HG03039 (cell line): Measurements from ENCODE around the gene PRKG1.
"Not testable (repeated sequence)": the region's sequence is repeated elsewhere in the genome, so short reads cannot be mapped to it uniquely, and the experiment has no call there.

Experiments used
- ATAC-seq: cut with Tn5 transposase; IDR thresholded peaks from one replicate; pipeline ENCODE4 v1.9.1; 2021; ENCODE audit warnings: mild to moderate bottlenecking, moderate library complexity; ENCODE audit not compliant: unreplicated experiment

Gene PRKG1

DNA sequence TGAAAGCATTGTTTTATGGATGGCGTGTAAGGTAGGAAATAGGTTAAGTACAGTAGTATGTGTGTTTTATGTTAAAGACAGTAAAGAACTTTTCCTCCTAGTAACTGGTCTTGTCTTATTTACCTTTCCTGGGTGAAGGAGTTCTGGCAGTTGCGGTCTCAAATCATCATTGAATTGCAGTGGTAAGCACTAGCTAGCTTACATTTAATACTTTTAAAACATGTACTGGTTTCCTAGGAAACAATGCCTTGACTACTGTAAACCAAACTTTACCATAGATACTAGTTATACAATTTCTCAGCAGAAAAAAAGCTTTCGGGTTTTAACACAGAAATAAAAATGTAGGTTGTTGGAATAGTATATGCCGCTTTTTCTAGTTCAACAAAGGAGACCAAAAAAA, 37.7 kb downstream of the PRKG1 start:
- no peak for ATAC-seq

DNA sequence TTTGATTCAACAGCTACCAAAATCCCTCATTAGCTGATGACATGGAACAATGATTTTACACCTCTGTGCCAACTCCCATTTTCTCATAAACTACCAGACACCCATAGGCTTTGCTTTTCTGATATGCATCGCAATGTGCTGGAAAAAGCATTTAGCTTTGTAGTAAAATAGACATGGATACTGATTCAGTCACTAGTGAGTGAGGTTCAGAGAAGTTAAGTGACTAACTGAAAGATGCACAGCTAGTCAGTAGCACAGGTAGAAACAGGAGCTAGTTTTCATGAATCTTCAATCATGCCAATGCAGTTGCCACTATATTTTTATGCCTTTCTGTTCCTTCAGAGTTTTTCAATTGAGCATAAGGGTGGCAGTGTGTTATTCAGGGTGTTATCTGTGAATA, 38.7 kb downstream of the PRKG1 start:
- ATAC-seq = no peak

DNA sequence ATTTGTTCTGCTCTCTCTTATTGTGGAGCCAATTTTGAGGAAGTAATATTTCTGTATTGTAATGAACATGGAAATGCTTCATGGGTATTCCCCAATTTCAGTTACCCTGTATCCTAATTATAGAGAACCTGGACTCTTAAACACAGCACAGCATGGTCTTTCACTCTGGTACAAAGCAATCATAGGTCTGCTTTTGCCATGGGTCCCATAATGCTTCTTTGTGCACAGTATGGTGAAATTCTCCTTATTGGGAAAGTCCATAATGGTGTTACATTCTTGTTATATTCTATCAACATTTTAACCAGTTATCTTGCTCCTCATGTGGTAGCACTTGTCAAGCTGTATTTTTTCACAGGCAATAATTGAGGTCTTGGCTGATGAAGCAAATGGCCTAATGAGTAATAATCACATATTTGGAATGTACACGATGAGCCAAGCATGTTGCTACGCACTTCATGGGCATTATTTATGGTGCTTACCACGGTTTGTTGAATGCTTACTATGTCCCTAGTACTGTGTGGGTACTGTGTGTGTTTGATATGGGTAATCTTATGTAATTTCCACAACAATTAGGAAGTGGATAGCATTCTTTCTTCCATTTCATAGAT, 42.9 kb downstream of the PRKG1 start:
- no peak for ATAC-seq

DNA sequence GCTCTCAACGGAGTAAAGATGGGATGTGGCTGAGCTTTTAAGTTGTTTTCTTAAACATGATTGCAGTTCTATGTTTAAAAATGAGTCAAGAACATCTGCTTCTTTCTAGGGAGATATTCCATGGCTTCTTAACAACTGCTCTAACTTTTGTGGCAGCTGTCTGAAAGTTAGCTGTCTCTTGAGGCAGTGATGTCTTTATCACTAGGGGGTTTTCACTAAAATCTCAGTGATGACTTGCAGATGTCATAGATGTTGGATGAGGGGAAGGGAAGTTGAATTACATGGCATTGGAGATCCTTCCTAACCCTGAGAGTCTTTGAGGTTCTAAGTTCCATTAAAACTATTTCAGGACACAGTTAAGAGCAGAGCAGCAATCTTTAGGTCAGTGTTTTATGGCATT, 43.5 kb downstream of the PRKG1 start:
- ATAC-seq = no peak

DNA sequence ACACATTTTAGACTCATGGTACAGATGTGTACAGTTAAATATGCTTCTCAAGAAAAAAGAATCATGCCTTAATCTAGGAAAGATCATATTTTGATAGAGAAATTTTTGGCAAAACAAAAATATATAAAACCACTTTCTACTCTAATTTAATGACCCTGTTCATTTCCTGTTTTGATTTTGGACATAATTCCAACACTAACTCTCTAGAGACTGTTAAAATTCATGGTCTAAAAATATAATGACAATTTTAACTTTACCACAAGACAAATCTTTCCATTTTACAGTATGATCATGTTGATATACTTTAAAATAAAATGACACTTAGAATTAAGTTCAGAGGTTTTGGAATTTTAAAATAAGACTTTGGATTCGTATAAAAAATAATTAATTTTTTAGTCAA, 45.2 kb downstream of the PRKG1 start:
- ATAC-seq = no peak

DNA sequence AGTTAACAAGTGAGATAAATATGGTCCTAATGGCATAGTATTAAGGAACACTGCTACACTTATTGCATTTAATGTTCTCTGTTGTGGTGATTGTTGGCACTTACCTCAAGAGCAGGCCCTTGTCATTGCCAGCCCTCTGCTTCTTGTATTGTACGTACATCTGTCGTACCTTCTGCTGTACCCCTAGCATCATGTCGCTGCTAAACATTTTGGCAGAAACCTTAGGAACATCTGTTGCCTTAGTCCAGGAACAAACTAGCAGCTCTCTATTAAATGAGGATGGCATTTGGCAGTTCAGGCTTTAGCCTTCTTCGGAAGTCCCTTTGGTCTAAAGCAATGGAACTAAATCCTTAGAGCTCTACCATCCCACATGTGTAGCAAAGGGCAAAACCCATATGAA, 47.6 kb downstream of the PRKG1 start:
- ATAC-seq = no peak

DNA sequence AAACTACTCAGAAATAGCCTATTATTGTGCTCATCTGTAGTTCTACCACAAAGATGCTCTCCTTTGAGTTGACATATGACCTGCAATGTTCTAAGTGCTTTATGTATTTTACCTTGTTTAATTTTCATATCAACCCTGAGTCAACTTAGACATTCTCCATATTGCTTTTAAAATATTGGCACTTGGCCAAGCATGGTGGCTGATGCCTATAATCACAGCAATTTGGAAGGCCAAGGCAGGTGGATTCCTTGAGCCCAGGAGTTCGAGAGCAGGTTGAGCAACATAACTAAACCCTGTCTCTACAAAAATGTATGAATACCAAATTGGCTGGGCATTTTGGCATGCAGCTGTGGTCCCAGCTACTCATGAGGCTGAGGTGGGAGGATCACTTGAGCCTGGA, 50.6 kb downstream of the PRKG1 start:
- ATAC-seq = no peak

DNA sequence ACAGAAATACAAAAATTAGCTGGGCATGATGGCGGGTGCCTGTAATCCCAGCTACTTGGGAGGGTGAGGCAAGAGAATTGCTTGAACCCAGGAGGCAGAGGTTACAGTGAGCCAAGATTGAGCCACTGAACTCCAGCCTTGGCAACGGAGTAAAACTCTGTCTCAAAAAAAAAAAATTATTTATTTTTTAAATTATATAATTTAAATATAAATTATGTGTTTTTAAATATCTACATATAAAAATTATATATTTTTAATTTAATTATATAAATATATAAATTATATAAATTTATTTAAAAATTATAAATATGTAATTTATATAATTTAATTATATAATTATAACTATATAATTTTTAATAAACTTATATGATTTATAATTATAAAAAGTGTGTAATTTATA, 51.2 kb downstream of the PRKG1 start:
- no peak for ATAC-seq

DNA sequence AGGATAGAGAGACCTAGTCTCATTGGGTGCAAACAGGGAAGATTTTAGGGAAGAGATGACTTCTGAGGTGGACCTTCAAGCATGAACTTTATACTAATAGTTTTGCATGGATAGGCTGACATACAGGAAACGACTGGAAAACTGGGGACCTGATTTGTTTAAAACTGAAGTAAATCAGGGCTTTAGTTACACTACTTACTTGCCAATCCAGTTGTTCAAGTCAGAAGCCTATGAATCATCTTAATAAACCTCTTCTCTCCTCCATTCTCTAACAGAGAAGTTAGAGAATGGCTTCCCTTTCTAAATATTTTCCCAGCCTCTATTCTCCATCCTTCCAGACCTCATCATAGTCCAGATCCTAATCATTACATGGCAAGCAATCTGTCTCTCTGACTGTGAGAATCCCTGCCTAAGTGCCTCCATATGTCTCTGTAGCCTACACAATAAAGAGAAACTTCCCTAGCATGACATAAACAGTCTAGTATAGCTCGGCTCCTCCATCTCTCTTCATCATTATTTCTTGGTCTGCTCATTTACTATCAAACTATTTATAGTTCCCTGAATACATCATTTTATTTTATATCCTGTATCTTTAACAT, 55.8 kb downstream of the PRKG1 start:
- ATAC-seq = no peak

DNA sequence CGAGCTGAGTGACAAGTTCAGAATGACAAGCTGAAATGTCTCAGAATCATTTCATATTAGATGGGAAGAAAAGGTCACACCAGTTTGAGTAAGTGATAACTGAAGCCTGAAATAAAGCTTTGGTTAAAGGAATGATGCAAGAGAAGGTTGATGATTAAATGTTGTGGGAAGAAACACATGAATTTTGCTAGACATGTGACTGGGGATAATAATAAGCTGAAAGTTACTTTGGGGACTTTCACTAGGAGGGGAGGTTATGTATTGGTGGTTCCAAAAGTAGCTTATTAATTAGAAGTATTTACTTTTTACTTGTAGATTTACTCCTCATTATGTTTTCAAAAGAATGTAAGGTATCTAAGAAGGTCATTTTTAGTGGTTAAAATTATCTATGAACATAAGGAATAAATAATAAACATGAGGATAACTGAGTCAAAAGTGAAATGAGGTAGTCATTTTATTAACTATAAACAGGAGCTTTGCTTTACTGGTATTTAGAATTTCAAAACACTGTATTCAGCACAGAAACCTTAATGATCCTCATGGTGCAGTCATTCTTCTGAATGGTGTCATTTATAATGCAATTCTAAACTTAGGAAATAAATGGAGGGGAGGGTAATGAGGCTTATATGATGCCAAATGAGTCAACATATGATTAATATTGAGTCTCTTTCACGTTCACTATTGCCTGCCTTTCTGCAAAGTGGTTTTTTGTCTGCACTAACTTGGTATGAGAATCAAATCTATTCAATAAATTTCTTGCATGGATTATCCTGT, 63.7 kb downstream of the PRKG1 start:
- no peak for ATAC-seq

DNA sequence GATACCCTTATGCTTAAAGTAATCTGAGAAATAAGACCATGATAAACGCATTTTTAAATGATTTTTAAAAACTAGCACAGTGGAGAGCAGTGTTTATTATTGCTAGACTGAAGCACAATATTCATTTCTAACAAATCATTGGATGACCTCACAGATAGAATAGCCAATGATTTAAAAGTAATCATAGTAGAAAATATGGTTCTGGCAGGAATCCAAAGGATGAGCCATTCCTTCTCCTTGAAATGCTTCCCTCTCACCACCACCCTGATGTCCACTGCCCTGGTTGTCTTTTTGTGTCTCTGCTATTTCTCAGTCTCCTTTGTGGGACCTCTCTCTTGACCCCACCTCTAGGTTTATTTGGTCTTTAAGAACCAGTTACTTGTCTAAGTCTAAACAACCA, 64.9 kb downstream of the PRKG1 start:
- no peak for ATAC-seq

DNA sequence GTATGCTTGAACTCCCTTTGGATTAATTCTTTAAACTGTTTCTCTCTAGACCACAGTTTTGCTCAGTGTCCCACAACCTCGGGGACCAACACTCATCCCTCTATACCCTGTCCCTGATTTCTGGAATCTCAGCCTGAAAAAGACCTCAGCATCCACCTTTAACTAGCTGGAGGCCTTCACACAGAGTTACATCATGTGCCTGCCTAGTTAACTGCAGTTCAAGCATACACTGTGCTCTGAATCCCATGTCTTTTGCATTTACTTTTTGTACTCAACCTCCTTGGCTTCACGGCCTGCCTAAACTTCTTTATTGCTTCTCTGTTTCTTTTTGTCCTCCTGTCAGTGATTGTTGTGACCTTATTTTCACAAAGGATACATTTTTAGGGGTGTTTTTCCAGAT, 66.7 kb downstream of the PRKG1 start:
- no peak for ATAC-seq

DNA sequence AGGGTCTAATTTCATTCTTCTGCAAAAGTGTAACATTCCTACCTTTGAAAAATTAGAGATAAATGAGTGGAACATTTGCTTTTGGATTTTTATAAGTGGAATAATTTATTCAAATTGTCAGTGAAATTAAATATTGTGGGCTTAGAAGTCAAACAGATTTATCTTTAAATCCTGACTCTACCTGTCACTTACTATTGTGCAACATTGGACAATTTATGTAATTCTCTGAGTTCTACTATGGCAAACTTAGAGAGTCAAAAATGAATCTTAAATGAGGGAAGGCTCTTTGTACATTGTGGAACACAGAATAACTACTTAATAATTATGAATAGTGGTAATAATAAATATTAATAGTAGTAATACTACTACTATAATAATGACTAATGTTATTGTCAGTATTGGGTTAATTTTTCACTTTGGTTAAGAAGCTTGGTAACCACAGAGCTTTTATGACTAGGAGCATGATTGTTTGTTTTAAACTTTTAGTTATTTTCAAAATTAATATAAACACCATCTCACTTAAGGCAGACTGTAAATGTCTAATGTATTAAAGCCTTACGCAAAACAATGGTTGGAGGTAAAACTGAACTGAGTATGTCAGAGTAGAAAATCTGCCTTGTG, 70.0 kb downstream of the PRKG1 start:
- no peak for ATAC-seq

DNA sequence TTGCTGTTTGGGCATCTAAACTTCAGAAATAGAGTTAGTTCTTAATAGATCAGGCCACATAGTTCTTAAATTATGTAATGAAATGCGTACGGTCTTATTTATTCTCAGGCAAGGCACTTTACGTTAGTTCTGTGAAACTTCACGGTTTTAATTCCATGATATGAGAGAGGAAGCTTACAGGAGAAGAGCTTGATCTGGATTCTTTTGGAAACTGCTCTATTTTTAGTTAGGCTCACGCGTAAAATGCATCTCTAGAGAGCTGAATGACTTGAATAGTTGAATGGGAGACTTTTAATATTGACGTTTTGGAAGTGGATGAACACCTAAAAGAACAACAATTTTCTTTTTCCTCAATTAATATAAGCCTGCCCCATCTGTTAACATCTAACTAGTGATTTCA, 71.1 kb downstream of the PRKG1 start:
- no peak for ATAC-seq

DNA sequence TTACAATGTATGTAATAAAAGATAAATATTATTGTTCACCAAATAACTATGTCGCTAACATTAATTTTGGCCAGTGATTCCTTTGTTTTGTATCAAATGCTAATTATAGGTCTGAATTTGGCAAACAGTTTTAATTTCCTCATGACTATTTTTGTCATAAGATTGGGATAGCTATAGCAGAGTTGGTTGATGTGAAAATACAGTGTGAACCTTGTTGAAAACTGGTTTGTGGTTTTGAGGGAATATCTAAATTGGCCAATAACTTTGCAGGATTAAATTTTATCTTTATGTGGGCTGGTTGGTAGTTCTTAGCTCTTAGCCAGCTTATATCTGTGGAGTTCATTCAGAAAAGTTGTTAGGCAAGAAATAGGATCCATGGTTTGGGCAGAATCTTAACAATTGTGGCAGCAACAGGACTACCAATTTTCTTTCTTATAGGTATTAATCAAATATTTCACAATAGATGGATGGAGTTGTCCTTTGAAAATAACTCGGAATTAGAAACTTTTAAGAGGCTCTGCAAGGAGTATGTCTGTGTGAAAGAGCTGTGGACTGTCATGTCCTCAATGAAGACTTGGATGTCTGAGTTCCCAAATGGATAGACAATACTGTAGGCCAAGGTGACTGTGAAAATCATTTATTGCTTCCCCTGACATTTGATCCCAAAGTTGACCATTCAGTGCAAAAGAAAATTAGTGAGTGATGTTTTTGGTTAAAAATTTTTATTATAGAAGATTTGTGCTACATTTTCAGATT, 73.5 kb downstream of the PRKG1 start:
- no peak for ATAC-seq

DNA sequence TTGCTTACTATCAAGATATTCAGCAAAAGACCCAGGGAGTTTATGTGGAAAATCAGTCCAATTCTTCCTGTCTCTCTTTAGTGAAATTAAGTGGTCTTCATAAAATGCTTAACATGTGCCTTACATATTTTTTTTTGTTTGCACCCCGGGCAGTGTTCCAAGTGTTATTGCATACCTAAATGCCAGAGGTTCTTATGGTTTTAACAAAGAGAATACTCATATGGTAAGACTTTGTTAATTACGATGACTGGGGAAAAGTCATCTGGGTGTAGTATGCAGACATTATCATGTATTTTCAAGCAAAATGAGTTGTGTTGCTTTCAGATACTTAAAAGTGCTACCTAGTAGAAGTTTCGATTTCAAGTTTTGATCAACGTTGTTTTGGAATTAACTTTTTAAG, 82.6 kb downstream of the PRKG1 start:
- ATAC-seq = no peak

DNA sequence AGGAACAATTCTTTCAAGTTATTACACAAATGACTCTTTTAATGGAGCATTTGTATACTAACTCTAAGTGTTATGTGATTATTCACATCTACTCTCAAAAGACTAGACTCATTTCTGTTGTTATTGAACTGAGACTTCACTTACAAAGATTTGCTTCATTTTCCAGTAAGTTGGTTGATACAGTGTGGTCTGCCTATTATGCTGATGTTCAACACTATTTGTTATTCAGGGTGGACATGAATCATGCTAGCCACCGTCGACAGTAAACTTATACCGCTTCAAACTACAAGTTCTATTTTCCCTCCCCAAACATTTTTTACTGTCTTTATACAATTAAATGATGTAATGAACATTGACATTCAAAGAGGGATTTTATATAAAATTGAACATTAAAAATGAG, 84.5 kb downstream of the PRKG1 start:
- no peak for ATAC-seq

DNA sequence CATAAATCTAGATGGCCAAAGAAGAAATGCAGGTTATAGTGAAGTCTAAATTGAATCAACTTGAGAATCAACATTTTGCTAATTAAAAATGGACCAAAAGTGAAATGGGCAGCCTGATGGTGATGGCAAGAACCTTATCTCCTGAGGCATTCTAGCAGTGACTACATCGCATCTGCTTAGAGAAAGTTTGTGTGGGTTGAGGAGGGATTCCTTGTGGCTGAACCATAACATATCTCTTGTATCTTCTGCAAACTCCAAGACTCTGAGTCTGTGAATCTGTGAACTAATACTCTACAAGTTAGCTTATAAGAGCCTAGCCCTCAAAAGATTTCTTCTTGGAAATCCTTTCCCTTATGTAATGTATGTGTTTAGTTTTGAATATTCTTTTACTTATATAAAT, 85.6 kb downstream of the PRKG1 start:
- ATAC-seq = no peak

DNA sequence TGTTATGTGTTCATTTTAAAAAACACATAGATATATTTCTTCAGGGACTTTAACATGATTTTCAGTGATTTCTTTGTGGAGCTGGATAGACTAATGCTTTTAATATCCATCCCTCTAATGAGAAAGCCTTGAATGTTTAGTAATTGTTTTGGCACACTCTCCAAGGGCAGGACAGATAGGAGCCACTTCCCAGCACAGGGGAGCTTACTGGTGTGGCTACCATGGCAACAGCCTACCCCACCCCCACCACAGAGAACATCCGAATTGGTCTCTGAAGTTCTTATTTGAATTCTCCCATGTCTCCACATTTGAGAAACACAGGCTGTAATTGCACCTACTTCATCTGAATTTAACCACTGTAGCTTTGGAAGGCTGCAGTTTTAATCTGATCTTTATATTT, 87.7 kb downstream of the PRKG1 start:
- ATAC-seq = no peak

DNA sequence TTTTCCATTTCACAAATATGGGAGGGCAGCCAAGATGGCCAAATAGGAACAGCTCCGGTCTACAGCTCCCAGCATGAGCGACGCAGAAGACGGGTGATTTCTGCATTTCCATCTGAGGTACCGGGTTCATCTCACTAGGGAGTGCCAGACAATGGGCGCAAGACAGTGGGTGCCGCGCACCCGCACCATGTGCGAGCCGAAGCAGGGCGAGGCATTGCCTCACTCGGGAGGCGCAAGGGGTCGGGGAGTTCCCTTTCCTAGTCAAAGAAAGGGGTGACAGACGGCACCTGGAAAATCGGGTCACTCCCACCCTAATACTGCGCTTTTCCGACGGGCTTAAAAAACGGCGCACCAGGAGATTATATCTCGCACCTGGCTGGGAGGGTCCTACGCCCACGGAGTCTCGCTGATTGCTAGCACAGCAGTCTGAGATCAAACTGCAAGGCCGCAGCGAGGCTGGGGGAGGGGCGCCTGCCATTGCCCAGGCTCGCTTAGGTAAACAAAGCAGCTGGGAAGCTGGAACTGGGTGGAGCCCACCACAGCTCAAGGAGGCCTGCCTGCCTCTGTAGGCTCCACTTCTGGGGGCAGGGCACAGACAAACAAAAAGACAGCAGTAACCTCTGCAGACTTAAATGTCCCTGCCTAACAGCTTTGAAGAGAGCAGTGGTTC, 89.2 kb downstream of the PRKG1 start:
- ATAC-seq = not testable (repeated sequence)
